Measurements from ENCODE around the gene FYB1. TPM values are rescaled to one million over a fixed set of nuclear protein-coding genes. Genes with fewer than 3 reads are reported as not detected.

FYB1 gene
- total RNA-seq, 1 experiment from 2014 or later: not detected

GRCh38 chr5:39213447-39214207 lies 5.7 kb downstream of the FYB1 start:
- TF ChIP-seq, protein P1, sequence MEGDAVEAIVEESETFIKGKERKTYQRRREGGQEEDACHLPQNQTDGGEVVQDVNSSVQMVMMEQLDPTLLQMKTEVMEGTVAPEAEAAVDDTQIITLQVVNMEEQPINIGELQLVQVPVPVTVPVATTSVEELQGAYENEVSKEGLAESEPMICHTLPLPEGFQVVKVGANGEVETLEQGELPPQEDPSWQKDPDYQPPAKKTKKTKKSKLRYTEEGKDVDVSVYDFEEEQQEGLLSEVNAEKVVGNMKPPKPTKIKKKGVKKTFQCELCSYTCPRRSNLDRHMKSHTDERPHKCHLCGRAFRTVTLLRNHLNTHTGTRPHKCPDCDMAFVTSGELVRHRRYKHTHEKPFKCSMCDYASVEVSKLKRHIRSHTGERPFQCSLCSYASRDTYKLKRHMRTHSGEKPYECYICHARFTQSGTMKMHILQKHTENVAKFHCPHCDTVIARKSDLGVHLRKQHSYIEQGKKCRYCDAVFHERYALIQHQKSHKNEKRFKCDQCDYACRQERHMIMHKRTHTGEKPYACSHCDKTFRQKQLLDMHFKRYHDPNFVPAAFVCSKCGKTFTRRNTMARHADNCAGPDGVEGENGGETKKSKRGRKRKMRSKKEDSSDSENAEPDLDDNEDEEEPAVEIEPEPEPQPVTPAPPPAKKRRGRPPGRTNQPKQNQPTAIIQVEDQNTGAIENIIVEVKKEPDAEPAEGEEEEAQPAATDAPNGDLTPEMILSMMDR (conservative IDR thresholded peaks at IDR 0.05; ENCODE audit: low read depth, low read length): no peak
- TF ChIP-seq EZH2 (IDR thresholded peaks at IDR 0.05; ENCODE audit: borderline replicate concordance, low read depth, low read length, poor library complexity, severe bottlenecking): no peak
- Histone ChIP-seq H3K36me3 (ENCODE audit: insufficient read depth, low read length, poor library complexity, severe bottlenecking) (no peaks in the 10 kb centered on the region), H3K4me3 (ENCODE audit: low read depth, low read length, poor library complexity, severe bottlenecking) (no peak overlapping the region), H3K4me1 (ENCODE audit: insufficient read depth, low read length, poor library complexity, severe bottlenecking) (no peaks in the 10 kb centered on the region), H3K9me3 (ENCODE audit: low read depth, low read length, poor library complexity, severe bottlenecking) (no peaks in the 10 kb centered on the region), H3K27ac (ENCODE audit: low read depth, low read length, poor library complexity, severe bottlenecking) (no peak overlapping the region), H3K27me3 (replicated peaks; ENCODE audit: insufficient read depth, low read depth, low read length, poor library complexity) (no peaks in the 10 kb centered on the region)
- ChIA-PET CTCF (no interaction called here), POLR2A (ENCODE audit: low non-redundant PET) (no interaction called here)
- DNase-seq (ENCODE audit: low spot score): no peak
- intact Hi-C loops (cut with micrococcal nuclease; ENCODE audit: unreplicated experiment): no loop called here
- no TSS peak for BruUV-seq (replicated peaks)

- Histone ChIP-seq H3K36me3 (ENCODE audit: insufficient read depth, low read length, poor library complexity, severe bottlenecking) (no peaks in the 10 kb centered on the region), H3K27me3 (replicated peaks; ENCODE audit: insufficient read depth, low read depth, low read length, poor library complexity) (no peaks in the 10 kb centered on the region), H3K27ac (ENCODE audit: low read depth, low read length, poor library complexity, severe bottlenecking) (no peak overlapping the region), H3K4me1 (ENCODE audit: insufficient read depth, low read length, poor library complexity, severe bottlenecking) (no peaks in the 10 kb centered on the region), H3K4me3 (ENCODE audit: low read depth, low read length, poor library complexity, severe bottlenecking) (no peak overlapping the region), H3K9me3 (ENCODE audit: low read depth, low read length, poor library complexity, severe bottlenecking) (no peaks in the 10 kb centered on the region)
- intact Hi-C loops (cut with micrococcal nuclease; ENCODE audit: unreplicated experiment): no loop called here
- CTCF ChIA-PET: no interaction called here
- BruUV-seq (replicated peaks): no TSS peak
- no peak for DNase-seq (ENCODE audit: low spot score)
- TF ChIP-seq, protein P1 (conservative IDR thresholded peaks at IDR 0.05; ENCODE audit: low read depth, low read length): no peak
- TF ChIP-seq EZH2 (IDR thresholded peaks at IDR 0.05; ENCODE audit: borderline replicate concordance, low read depth, low read length, poor library complexity, severe bottlenecking): no peak
- POLR2A ChIA-PET (ENCODE audit: low non-redundant PET): no interaction called here
Measured at GRCh38 chr5:39211773-39212172, 7.6 kb downstream of the FYB1 start.

DNA sequence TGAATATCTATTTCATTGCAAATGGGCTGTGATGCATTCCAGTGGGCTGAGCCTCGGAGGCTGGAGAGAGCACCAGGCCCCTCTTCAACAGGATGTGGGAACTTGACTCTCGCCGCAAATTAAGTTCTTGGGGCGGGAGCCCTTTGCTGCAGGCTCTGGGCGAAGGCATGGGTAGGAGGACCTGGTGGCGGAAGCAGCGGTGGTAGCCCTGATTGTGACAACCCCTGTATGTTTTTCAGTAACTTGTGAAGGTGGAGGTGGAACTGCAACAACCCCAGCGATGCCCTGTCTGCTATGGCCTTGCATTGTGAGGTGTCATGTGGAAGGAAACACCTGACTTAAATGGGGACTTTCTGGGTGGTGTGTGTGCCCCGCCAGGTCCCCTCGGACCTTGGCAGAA lies 9.4 kb downstream of the FYB1 start:
- ChIA-PET CTCF (no interaction called here), POLR2A (ENCODE audit: low non-redundant PET) (no interaction called here)
- H3K36me3 ChIP-seq (ENCODE audit: insufficient read depth, low read length, poor library complexity, severe bottlenecking): no peaks in the 10 kb centered on the region
- no peak overlapping the region for H3K4me3 ChIP-seq (ENCODE audit: low read depth, low read length, poor library complexity, severe bottlenecking)
- H3K9me3 ChIP-seq (ENCODE audit: low read depth, low read length, poor library complexity, severe bottlenecking): no peaks in the 10 kb centered on the region
- no peak for TF ChIP-seq EZH2 (IDR thresholded peaks at IDR 0.05; ENCODE audit: borderline replicate concordance, low read depth, low read length, poor library complexity, severe bottlenecking)
- TF ChIP-seq, protein P1 (conservative IDR thresholded peaks at IDR 0.05; ENCODE audit: low read depth, low read length): no peak
- no peaks in the 10 kb centered on the region for H3K27me3 ChIP-seq (replicated peaks; ENCODE audit: insufficient read depth, low read depth, low read length, poor library complexity)
- no peak for DNase-seq (ENCODE audit: low spot score)
- no peaks in the 10 kb centered on the region for H3K4me1 ChIP-seq (ENCODE audit: insufficient read depth, low read length, poor library complexity, severe bottlenecking)
- intact Hi-C loops (cut with micrococcal nuclease; ENCODE audit: unreplicated experiment): no loop called here
- H3K27ac ChIP-seq (ENCODE audit: low read depth, low read length, poor library complexity, severe bottlenecking): no peak overlapping the region
- BruUV-seq (replicated peaks): no TSS peak

Data from A673 (cell line).